Measurements from ENCODE around the gene PARP6. TPM values are rescaled to one million over a fixed set of nuclear protein-coding genes. Genes with fewer than 3 reads are reported as not detected.

Gene PARP6
- polyA plus RNA-seq, 1 donor (not counting 4 experiments of a cell fraction or from before 2014, with no cell fraction given) = 51.0 TPM

DNA sequence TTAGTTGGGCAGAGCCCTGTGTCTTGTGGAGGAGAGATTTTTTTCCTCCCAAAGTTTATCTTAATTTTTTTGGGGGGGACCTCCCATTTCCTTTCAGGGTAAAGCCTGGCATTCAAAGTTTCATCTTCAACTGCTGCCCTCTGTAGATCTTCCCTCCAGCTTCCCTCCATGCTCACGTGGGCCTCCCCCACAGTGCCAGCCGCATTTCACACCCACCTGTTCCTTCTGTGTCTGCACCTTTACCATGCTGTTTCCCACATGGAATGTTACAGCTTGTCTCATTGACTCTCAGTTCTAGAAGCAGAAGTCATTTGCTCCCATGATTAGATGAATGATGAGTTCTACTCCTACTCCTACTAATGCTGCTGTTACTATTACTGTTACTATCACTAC is 41.1 kb upstream of the PARP6 start:
- H3K79me2 ChIP-seq (ENCODE audit: control insufficient read depth, insufficient read depth, low read length) = no peaks in the 10 kb centered on the region
- DNase-seq (ENCODE audit: low read depth, low spot score) (no peak), FAIRE-seq (no peak)
- H3K9me3 ChIP-seq (ENCODE audit: control insufficient read depth, low read depth, low read length) = no peaks in the 10 kb centered on the region
- dilution Hi-C loops (cut with MboI; ENCODE audit: extremely low pct_ligation_motif_present, low sequenced_read_pairs) = no loop called here
- H3K27me3 ChIP-seq (ENCODE audit: control insufficient read depth, extremely low read depth, insufficient read depth, low read length) = peaks cover 5% of the 10 kb centered on the region
- H3K36me3 ChIP-seq (ENCODE audit: control insufficient read depth in 2 of 2, extremely low read depth in 1 of 2, insufficient read depth in 2 of 2, low read length in 2 of 2) = no peaks in the 10 kb centered on the region
- H3K4me3 ChIP-seq (ENCODE audit: control insufficient read depth in 2 of 3, extremely low read depth in 1 of 3, insufficient read depth in 2 of 3, low read depth in 1 of 3, low read length in 3 of 3) = no peak overlapping the region
- TF ChIP-seq, protein P1, sequence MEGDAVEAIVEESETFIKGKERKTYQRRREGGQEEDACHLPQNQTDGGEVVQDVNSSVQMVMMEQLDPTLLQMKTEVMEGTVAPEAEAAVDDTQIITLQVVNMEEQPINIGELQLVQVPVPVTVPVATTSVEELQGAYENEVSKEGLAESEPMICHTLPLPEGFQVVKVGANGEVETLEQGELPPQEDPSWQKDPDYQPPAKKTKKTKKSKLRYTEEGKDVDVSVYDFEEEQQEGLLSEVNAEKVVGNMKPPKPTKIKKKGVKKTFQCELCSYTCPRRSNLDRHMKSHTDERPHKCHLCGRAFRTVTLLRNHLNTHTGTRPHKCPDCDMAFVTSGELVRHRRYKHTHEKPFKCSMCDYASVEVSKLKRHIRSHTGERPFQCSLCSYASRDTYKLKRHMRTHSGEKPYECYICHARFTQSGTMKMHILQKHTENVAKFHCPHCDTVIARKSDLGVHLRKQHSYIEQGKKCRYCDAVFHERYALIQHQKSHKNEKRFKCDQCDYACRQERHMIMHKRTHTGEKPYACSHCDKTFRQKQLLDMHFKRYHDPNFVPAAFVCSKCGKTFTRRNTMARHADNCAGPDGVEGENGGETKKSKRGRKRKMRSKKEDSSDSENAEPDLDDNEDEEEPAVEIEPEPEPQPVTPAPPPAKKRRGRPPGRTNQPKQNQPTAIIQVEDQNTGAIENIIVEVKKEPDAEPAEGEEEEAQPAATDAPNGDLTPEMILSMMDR (optimal IDR thresholded peaks at IDR 0.05 in 1 of 3, IDR thresholded peaks at IDR 0.05 in 1 of 3, conservative IDR thresholded peaks at IDR 0.05 in 1 of 3; ENCODE audit: extremely low read depth in 1 of 3, insufficient read depth in 2 of 3, low read length in 3 of 3) = no peak
- TF ChIP-seq EZH2 (IDR thresholded peaks at IDR 0.05; ENCODE audit: low read length) = no peak
- no peaks in the 10 kb centered on the region for H4K20me1 ChIP-seq (ENCODE audit: control insufficient read depth, extremely low read depth, insufficient read depth, low read length)
- no peaks in the 10 kb centered on the region for H3K4me1 ChIP-seq (ENCODE audit: control insufficient read depth, extremely low read depth, insufficient read depth, low read length)
- H3K9me1 ChIP-seq (ENCODE audit: control insufficient read depth, extremely low read depth, insufficient read depth, low read length) = no peaks in the 10 kb centered on the region
- H3K27ac ChIP-seq (ENCODE audit: control insufficient read depth, insufficient read depth, low read length) = no peak overlapping the region
- no peak overlapping the region for H2AFZ ChIP-seq (ENCODE audit: control insufficient read depth, low read length)
- H3K9ac ChIP-seq (ENCODE audit: control insufficient read depth, extremely low read depth, insufficient read depth, low read length) = no peak overlapping the region
- H3K4me2 ChIP-seq (ENCODE audit: control insufficient read depth, extremely low read depth, insufficient read depth, low read depth, low read length) = no peak overlapping the region

DNA sequence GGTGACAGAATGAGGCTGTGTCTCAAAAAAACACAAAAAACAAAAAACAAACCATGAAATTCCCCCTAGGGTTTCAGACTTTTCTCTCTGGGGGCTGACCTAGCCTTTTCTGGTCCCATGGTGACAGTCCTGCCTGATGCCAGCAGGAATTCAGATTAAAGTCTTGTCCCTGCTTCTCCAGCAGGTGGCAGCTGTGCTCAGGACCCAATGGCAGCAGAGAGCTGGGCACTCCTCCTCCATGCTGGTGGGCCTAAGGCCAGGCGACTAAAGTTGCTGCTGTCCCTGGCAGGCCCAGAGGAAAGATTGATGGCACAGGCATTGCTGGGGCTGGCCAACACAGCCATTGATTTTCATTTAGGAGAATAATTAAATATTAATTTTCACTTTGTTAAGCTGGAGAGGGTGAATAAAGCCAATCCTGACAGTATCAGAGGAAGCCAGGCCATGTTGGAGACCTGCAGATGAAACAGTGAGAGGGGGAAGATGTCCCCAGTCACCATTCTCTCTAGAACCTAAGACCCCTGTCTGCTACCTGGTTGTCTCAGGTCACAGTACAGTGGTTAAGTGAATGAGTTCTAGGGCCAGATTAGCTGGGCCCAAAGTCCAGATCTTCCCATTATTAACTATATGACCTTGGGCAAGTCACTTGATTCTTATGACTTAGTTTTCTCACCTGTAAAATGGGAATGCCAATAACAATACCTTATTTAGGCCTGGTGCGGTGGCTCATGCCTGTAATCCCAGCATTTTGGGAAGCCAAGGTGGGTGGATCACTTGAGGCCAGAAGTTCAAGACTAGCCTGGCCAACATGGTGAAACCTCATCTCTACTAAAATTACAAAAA is 40.5 kb upstream of the PARP6 start:
- DNase-seq (ENCODE audit: low read depth, low spot score) (no peak), FAIRE-seq (peak; percentile 63)
- Histone ChIP-seq H3K9ac (ENCODE audit: control insufficient read depth, extremely low read depth, insufficient read depth, low read length) (no peak overlapping the region), H2AFZ (ENCODE audit: control insufficient read depth, low read length) (no peak overlapping the region), H3K27me3 (ENCODE audit: control insufficient read depth, extremely low read depth, insufficient read depth, low read length) (peaks cover 4% of the 10 kb centered on the region), H3K36me3 (ENCODE audit: control insufficient read depth in 2 of 2, extremely low read depth in 1 of 2, insufficient read depth in 2 of 2, low read length in 2 of 2) (no peaks in the 10 kb centered on the region), H4K20me1 (ENCODE audit: control insufficient read depth, extremely low read depth, insufficient read depth, low read length) (no peaks in the 10 kb centered on the region), H3K79me2 (ENCODE audit: control insufficient read depth, insufficient read depth, low read length) (no peaks in the 10 kb centered on the region), H3K9me1 (ENCODE audit: control insufficient read depth, extremely low read depth, insufficient read depth, low read length) (no peaks in the 10 kb centered on the region), H3K4me2 (ENCODE audit: control insufficient read depth, extremely low read depth, insufficient read depth, low read depth, low read length) (no peak overlapping the region), H3K4me1 (ENCODE audit: control insufficient read depth, extremely low read depth, insufficient read depth, low read length) (no peaks in the 10 kb centered on the region), H3K4me3 (ENCODE audit: control insufficient read depth in 2 of 3, extremely low read depth in 1 of 3, insufficient read depth in 2 of 3, low read depth in 1 of 3, low read length in 3 of 3) (no peak overlapping the region), H3K9me3 (ENCODE audit: control insufficient read depth, low read depth, low read length) (no peaks in the 10 kb centered on the region), H3K27ac (ENCODE audit: control insufficient read depth, insufficient read depth, low read length) (no peak overlapping the region)
- TF ChIP-seq, protein P1 (optimal IDR thresholded peaks at IDR 0.05 in 1 of 3, IDR thresholded peaks at IDR 0.05 in 1 of 3, conservative IDR thresholded peaks at IDR 0.05 in 1 of 3; ENCODE audit: extremely low read depth in 1 of 3, insufficient read depth in 2 of 3, low read length in 3 of 3) = peak; percentile 79 to 91 (median 80)
- no peak for TF ChIP-seq EZH2 (IDR thresholded peaks at IDR 0.05; ENCODE audit: low read length)
- dilution Hi-C loops (cut with MboI; ENCODE audit: extremely low pct_ligation_motif_present, low sequenced_read_pairs) = no loop called here

Data from keratinocyte (primary cell).